ENCODE results near the gene SMYD3.

DNA sequence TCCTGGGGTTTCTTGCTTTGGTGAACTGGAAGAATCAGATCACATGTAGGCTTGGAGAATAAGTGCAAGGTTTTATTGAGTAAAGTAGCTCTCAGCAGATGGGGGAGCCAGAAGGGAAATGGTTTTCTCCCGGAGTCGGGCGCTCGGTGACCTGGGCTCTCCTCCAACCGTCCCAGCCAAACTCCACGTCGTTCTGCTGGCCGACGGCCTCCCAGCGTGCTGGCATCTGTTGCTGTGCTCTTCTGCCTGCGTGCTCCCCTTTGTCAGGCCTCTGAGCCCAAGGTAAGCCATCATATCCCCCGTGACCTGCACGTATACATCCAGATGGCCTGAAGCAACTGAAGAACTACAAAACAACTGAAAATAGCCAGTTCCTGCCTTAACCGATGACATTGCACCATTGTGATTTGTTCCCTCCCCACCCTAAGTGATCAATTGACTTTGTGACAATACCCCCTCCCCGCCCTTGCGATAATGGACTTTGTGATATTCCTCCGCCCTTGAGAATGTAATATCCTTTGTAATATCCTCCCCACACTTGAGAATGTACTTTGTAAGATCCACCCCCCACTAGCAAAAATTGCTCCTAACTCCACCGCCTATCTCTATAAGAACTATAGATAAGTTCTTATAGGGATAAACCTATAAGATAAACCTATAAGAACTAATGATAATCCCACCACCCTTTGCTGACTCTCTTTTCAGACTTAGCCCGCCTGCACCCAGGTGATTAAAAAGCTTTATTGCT is 88.3 kb downstream of the SMYD3 start:
- TF ChIP-seq, protein P1, sequence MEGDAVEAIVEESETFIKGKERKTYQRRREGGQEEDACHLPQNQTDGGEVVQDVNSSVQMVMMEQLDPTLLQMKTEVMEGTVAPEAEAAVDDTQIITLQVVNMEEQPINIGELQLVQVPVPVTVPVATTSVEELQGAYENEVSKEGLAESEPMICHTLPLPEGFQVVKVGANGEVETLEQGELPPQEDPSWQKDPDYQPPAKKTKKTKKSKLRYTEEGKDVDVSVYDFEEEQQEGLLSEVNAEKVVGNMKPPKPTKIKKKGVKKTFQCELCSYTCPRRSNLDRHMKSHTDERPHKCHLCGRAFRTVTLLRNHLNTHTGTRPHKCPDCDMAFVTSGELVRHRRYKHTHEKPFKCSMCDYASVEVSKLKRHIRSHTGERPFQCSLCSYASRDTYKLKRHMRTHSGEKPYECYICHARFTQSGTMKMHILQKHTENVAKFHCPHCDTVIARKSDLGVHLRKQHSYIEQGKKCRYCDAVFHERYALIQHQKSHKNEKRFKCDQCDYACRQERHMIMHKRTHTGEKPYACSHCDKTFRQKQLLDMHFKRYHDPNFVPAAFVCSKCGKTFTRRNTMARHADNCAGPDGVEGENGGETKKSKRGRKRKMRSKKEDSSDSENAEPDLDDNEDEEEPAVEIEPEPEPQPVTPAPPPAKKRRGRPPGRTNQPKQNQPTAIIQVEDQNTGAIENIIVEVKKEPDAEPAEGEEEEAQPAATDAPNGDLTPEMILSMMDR (IDR thresholded peaks at IDR 0.05; ENCODE audit: extremely low read depth in 1 of 2, insufficient read depth in 1 of 2, low read depth in 1 of 2, low read length in 2 of 2), result no peak
- TF ChIP-seq POLR2A (IDR thresholded peaks at IDR 0.05; ENCODE audit: low read depth, low read length) (no peak), EZH2 (IDR thresholded peaks at IDR 0.05; ENCODE audit: borderline replicate concordance, low read depth, low read length, severe bottlenecking) (no peak), POLR2AphosphoS5 (IDR thresholded peaks at IDR 0.05; ENCODE audit: insufficient read depth, low read depth, low read length) (no peak), JUN (IDR thresholded peaks at IDR 0.05; ENCODE audit: borderline replicate concordance, insufficient read depth, insufficient read length, low read depth) (no peak)
